A549 (cell line): Measurements from ENCODE around the gene CD9.

Source experiments
- JUN ChIP-seq, 2 experiments: fragments of >200 bp; sonication (Bioruptor Twin); formaldehyde crosslinking; IDR thresholded peaks; 2 replicates in 1 of 2; 3 replicates in 1 of 2; pipeline ENCODE4 v1.6.1; 2016 to 2017
- RAD21 ChIP-seq, 2 experiments: fragments of >200 bp in 1 of 2; sonication (Bioruptor Twin) in 1 of 2; formaldehyde crosslinking in 1 of 2; IDR thresholded peaks in 1 of 2; conservative IDR thresholded peaks in 1 of 2; 2 replicates in 1 of 2; 3 replicates in 1 of 2; pipeline ENCODE4 v1.6.1; 2012 to 2018; ENCODE audit warnings: inconsistent platforms in 1 of 2

DNA sequence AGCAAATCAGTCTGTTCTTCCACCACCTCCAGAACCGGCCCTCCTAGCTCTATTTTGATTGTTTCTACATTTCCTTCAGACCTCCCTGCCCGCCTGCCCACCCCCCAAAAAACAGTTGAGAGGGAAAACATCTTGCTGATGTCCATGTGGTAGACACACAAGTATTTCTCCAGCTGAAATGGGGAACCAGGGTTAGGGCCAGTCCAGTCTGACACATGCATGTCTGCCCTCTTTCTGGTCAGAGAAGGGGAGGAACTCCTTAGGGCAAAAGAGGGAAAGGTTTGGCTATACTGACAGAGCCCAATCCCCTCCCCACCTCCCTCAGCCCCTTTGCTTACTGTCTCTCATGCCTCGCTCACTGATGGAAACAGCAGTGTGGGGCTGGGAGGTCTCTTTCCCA is 3.4 kb downstream of the CD9 start:
- no peak for TF ChIP-seq RAD21 (conservative IDR thresholded peaks at IDR 0.05 in 1 of 2, IDR thresholded peaks at IDR 0.05 in 1 of 2)
- TF ChIP-seq JUN (IDR thresholded peaks at IDR 0.05), result no peak
